GM19035 (cell line): ENCODE data around the gene SMDT1.
"Not testable (repeated sequence)": the region's sequence is repeated elsewhere in the genome, so short reads cannot be mapped to it uniquely, and the experiment has no call there.

Experiments used
- ATAC-seq: cut with Tn5 transposase; IDR thresholded peaks from one replicate; pipeline ENCODE4 v1.9.1; 2021; ENCODE audit not compliant: unreplicated experiment

SMDT1 gene

GRCh38 chr22:42108848-42109247 is 29.3 kb downstream of the SMDT1 start:
- no peak for ATAC-seq

- no peak for ATAC-seq
Observed at GRCh38 chr22:42111798-42112197, 32.3 kb downstream of the SMDT1 start.

GRCh38 chr22:42112793-42113192 is 33.3 kb downstream of the SMDT1 start:
- not testable (repeated sequence) for ATAC-seq

- no peak for ATAC-seq
Observed at GRCh38 chr22:42114721-42115120, 35.2 kb downstream of the SMDT1 start.

- ATAC-seq = not testable (repeated sequence)
Observed at GRCh38 chr22:42115420-42115830, 35.9 kb downstream of the SMDT1 start.

- ATAC-seq = no peak
Observed at GRCh38 chr22:42116848-42117424, 37.4 kb downstream of the SMDT1 start.

GRCh38 chr22:42120231-42121021 is 40.9 kb downstream of the SMDT1 start:
- not testable (repeated sequence) for ATAC-seq

GRCh38 chr22:42123529-42123928 is 44.0 kb downstream of the SMDT1 start:
- not testable (repeated sequence) for ATAC-seq

- no peak for ATAC-seq
Observed at GRCh38 chr22:42127606-42128005, 48.1 kb downstream of the SMDT1 start.

GRCh38 chr22:42128007-42128406 is 48.5 kb downstream of the SMDT1 start:
- not testable (repeated sequence) for ATAC-seq

GRCh38 chr22:42128776-42129694 is 49.5 kb downstream of the SMDT1 start:
- not testable (repeated sequence) for ATAC-seq

- not testable (repeated sequence) for ATAC-seq
Observed at GRCh38 chr22:42130182-42130581, 50.7 kb downstream of the SMDT1 start.

- not testable (repeated sequence) for ATAC-seq
Observed at GRCh38 chr22:42130639-42131431, 51.3 kb downstream of the SMDT1 start, which contains the start of gene CYP2D6. CYP2D6 (minus strand) TSS chr22:42130810; CDS start chr22:42130791, 19 bp downstream.

- ATAC-seq = no peak
Observed at GRCh38 chr22:42131562-42131961, 52.1 kb downstream of the SMDT1 start.

- ATAC-seq = no peak
Observed at GRCh38 chr22:42132457-42132856, 53.0 kb downstream of the SMDT1 start.
